GM12878 (cell line): ENCODE data around the gene VRK3. TPM values are rescaled to one million over a fixed set of nuclear protein-coding genes. Genes with fewer than 3 reads are reported as not detected.
A peak's percentile ranks its signal among the peaks of the same experiment; 100 is the strongest.

Experiments used
- ATAC-seq: fragments of 200-7000 bp; cut with Tn5 transposase; 3 replicates; pipeline ENCODE4 v1.9.1; 2020; ENCODE audit warnings: mild to moderate bottlenecking, moderate library complexity
- BruUV-seq: library from RNA; stranded (reverse); fragments of 400-500 nt; replicated peaks from 2 replicates; lab custom pipeline; 2021; lab: Mats Ljungman, UMichigan
- CTCF ChIA-PET: fragments of 300-600 bp; sonication (Branson Sonifier 250); formaldehyde crosslinking; extraction: SDS; loops from one replicate; lab custom pipeline; 2021; ENCODE audit warnings: inconsistent platforms; lab: Yijun Ruan, JAX
- POLR2A ChIA-PET: fragments of 350-600 bp; formaldehyde crosslinking; extraction: SDS; loops from one replicate; lab custom pipeline; 2021; ENCODE audit warnings: inconsistent platforms; lab: Charles Lee
- RAD21 ChIA-PET: fragments of 300-600 bp; sonication (Branson Sonifier 250); formaldehyde crosslinking; loops from one replicate; lab custom pipeline; 2023; ENCODE audit warnings: antibody characterized with exemption; ENCODE audit not compliant: unreplicated experiment; lab: Charles Lee
- SMC1A ChIA-PET: fragments of 300-600 bp; sonication (Branson Sonifier 250); formaldehyde crosslinking; loops from one replicate; lab custom pipeline; 2023; ENCODE audit not compliant: unreplicated experiment, uncharacterized antibody; lab: Charles Lee
- DNase-seq: peaks from one replicate; pipeline ENCODE4 v3.0.0-alpha.2; 2011; ENCODE audit warnings: low read depth, low spot score
- FAIRE-seq: peaks from 3 replicates; lab custom pipeline; 2011; peaks lifted over from hg19 to GRCh38; lab: Jason Lieb, UNC
- H2AFZ ChIP-seq: 2 replicates; pipeline ENCODE4 v1.6.0; 2011; ENCODE audit warnings: low read depth, low read length, control low read depth; ENCODE audit not compliant: control insufficient read depth
- H3K27ac ChIP-seq: 2 replicates; pipeline ENCODE4 v1.5.1; 2011; ENCODE audit warnings: control low read depth; ENCODE audit not compliant: control insufficient read depth, insufficient read depth
- H3K27me3 ChIP-seq, 2 experiments: replicated peaks in 1 of 2; 2 replicates each; pipeline versions ENCODE4 v1.6.0 to v1.6.1; 2011; ENCODE audit warnings: low read length in 1 of 2; ENCODE audit not compliant: control insufficient read depth in 2 of 2, insufficient read depth in 2 of 2
- H3K36me3 ChIP-seq, 2 experiments: 2 replicates each; pipeline ENCODE4 v1.5.1; 2011; ENCODE audit warnings: low read length in 1 of 2; ENCODE audit not compliant: control insufficient read depth in 2 of 2, insufficient read depth in 2 of 2
- H3K4me1 ChIP-seq: 2 replicates; pipeline ENCODE4 v1.6.1; 2011; ENCODE audit warnings: mild to moderate bottlenecking, low read length, moderate library complexity, mixed read lengths; ENCODE audit not compliant: control insufficient read depth, insufficient read depth
- H3K4me2 ChIP-seq: 2 replicates; pipeline ENCODE4 v1.6.0; 2011; ENCODE audit warnings: control low read depth; ENCODE audit not compliant: control insufficient read depth, insufficient read depth
- H3K4me3 ChIP-seq: fragments of 200-600 bp; sonication (generic); 2 replicates; pipeline ENCODE4 v1.5.1; 2016
- H3K79me2 ChIP-seq: 2 replicates; pipeline ENCODE4 v1.6.0; 2011; ENCODE audit warnings: low read length; ENCODE audit not compliant: control insufficient read depth, insufficient read depth
- H3K9ac ChIP-seq: 2 replicates; pipeline ENCODE4 v1.8.0; 2011; ENCODE audit warnings: low read length, control low read depth, mixed read lengths; ENCODE audit not compliant: control insufficient read depth, insufficient read depth
- H3K9me3 ChIP-seq: replicated peaks from 3 replicates; pipeline ENCODE4 v1.5.1; 2011; ENCODE audit warnings: mild to moderate bottlenecking, low read length; ENCODE audit not compliant: control insufficient read depth, insufficient read depth
- H4K20me1 ChIP-seq: 2 replicates; pipeline ENCODE4 v1.6.0; 2011; ENCODE audit not compliant: control insufficient read depth, insufficient read depth
- BACH1 ChIP-seq: fragments of 450-650 bp; IDR thresholded peaks from 2 replicates; pipeline ENCODE4 v1.6.1; 2017; ENCODE audit warnings: mild to moderate bottlenecking, borderline replicate concordance
- DPF2 ChIP-seq: fragments of 450-650 bp; IDR thresholded peaks from 2 replicates; pipeline ENCODE4 v1.6.1; 2017; ENCODE audit warnings: mild to moderate bottlenecking
- POLR2AphosphoS2 ChIP-seq: IDR thresholded peaks from 2 replicates; pipeline ENCODE4 v1.6.1; 2011; ENCODE audit warnings: low read depth, mild to moderate bottlenecking, low read length, improper control_type of control experiment, moderate library complexity
- POLR2AphosphoS5 ChIP-seq: IDR thresholded peaks from 2 replicates; pipeline ENCODE4 v1.6.1; 2011; ENCODE audit warnings: mild to moderate bottlenecking, low read length, inconsistent platforms
- TAF1 ChIP-seq: IDR thresholded peaks from 2 replicates; pipeline ENCODE4 v1.6.1; 2011; ENCODE audit warnings: mild to moderate bottlenecking, low read depth, low read length, borderline replicate concordance
- ZNF274 ChIP-seq: IDR thresholded peaks from one replicate; pipeline ENCODE4 v1.8.0; 2011; ENCODE audit not compliant: insufficient read length, insufficient read depth
- WGBS: methylation state at CpG from one replicate; pipeline ENCODE4 v1.1.6; 2016; ENCODE audit warnings: low lambda C conversion rate; ENCODE audit not compliant: insufficient replicate concordance, insufficient coverage; ENCODE audit errors: missing lambda C conversion rate; 5-methylcytosine and 5-hydroxymethylcytosine counted together
- in situ Hi-C: fragments of 300-500 bp; cut with MboI; formaldehyde crosslinking; loops from 9 replicates; pipeline ENCODE4 v1.14.3; 2018; ENCODE audit warnings: mixed read lengths
- intact Hi-C: fragments of 100-400 bp; cut with micrococcal nuclease; formaldehyde crosslinking; loops from one replicate; pipeline ENCODE4 v1.14.2; 2022; ENCODE audit not compliant: unreplicated experiment
- polyA plus RNA-seq, 11 experiments: library from polyadenylated mRNA; depleted of rRNA in 4 of 11; unstranded in 6 of 11; stranded (reverse) in 5 of 11; fragments of >200 nt; fragmentation: Nextera tagmentation in 4 of 11; fragmentation: Illumina TruSeq in 1 of 11; extraction: Ambion mirVana in 4 of 11; extraction: Trizol in 1 of 11; gene quantifications; 1 replicate in 1 of 11; 2 replicates in 10 of 11; pipeline versions ENCODE4 v1.2.1 to v1.2.3, GENCODE V29; 2011 to 2016; ENCODE audit warnings: inconsistent platforms in 2 of 11, missing spikeins in 2 of 11, low read depth in 1 of 11
- total RNA-seq, 4 experiments: library from RNA; depleted of rRNA in 3 of 4; stranded (reverse); fragments of >200 nt in 3 of 4; fragmentation: Illumina TruSeq in 1 of 4; extraction: Trizol in 1 of 4; gene quantifications; 2 replicates each; pipeline versions ENCODE4 v1.2.1 to v1.2.3, GENCODE V29; 2013 to 2021

The VRK3 gene
- total and polyA plus RNA-seq, 10 of the 15 experiments (the other 5 are each of a cell fraction or from before 2014, with no cell fraction given): 17.3 to 61.9 (median 35.5) TPM

- Histone ChIP-seq H4K20me1 (no peaks in the 10 kb centered on the region), H3K4me2 (peak overlapping the region; percentile 49), H3K36me3 (peaks cover 9 to 14% of the 10 kb centered on the region in 2 experiments; a peak in 3 of 4 replicates), H3K4me1 (peaks cover 15% of the 10 kb centered on the region), H3K9ac (no peak overlapping the region), H3K27ac (no peak overlapping the region), H2AFZ (no peak overlapping the region), H3K4me3 (peak overlapping the region; percentile 92; the same call in 1 of the 2 replicates), H3K79me2 (peaks cover 53% of the 10 kb centered on the region), H3K9me3 (no peaks in the 10 kb centered on the region), H3K27me3 (no peaks in the 10 kb centered on the region)
- FAIRE-seq (no peak), DNase-seq (no peak), ATAC-seq (no peak)
- TF ChIP-seq TAF1 (no peak), DPF2 (no peak), BACH1 (no peak), ZNF274 (no peak), POLR2AphosphoS5 (peak; percentile 90), POLR2AphosphoS2 (peak; percentile 44)
- RAD21 ChIA-PET: no interaction called here
- POLR2A ChIA-PET: interaction anchor here (4.7 to 5.8 kb wide), 2 partner anchors 35 to 62 kb away, joined by 30 to 113 read pairs; partner anchors contain the start of gene IL4I1
- BruUV-seq: no TSS peak
- SMC1A ChIA-PET: no interaction called here
- intact Hi-C loops: no loop called here
- 86% methylated on average over 7 of the region's 7 CpGs for WGBS
- in situ Hi-C loops: loop anchor here (10.0 kb wide), 1 partner anchor 203 kb away; no protein-coding TSS in a partner anchor
- CTCF ChIA-PET: interaction anchor here (1.1 to 2.2 kb wide), 2 partner anchors 34 to 51 kb away, joined by 3 to 4 read pairs; partner anchors contain the start of gene IL4I1
Observed at GRCh38 chr19:49931293-49932040, 93.7 kb downstream of the VRK3 start.
